Ureter (tissue), 1 donor: ENCODE measurements around the gene SIGLEC6. TPM values are rescaled to one million over a fixed set of nuclear protein-coding genes. Genes with fewer than 3 reads are reported as not detected.
"Not testable (repeated sequence)": the region's sequence is repeated elsewhere in the genome, so short reads cannot be mapped to it uniquely, and the experiment has no call there.

Source experiments
- DNase-seq: peaks from one replicate; pipeline ENCODE4 v3.0.0-alpha.2; 2020; ENCODE audit warnings: low spot score
- total RNA-seq: library from RNA; stranded (reverse); gene quantifications from one replicate; pipeline ENCODE4 v1.2.4, GENCODE V29; 2023
- donor health status: DM: yes; HTN: yes; CAD: no.

SIGLEC6 gene
- total RNA-seq, 1 donor from 2014 or later = 2.2 TPM

DNA sequence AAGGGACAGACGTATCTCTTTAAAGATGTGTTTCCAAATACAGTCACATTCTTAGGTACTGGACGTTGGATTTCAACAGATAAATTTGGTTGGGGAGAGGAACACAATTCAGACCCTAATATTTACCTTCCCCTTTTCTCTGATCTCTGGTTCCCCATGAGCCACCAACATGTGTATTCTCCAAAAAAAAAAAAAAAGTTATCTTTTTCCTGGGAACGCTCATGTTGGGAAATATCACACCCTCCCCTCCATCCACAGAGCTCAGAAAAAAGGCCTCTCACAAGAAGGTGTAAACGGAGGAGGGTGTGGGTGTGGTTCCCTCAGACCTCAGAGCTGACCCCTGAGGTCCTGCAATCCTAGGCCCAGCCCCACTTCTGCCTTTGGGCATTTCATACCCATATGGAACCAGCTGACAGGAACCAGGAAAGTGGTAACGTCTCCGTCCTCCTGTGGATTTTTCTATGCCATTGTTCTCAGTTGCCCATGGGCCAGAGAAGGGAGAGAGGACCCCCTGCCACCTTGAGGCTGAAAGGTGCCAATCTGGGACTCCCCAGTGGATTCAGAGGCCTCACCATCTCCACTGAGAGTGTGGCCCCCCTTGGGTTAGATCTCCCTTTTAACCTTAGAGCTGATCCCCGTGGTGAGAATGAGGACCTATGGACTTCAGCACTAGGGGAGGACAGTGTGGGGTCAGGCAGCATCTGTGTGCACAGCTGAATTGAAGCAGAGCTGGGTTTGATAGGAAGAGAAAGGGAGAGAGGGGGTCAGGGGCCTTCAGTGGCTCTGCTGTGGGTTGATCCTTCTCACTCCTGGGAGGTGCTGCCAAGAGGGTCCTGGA lies 21.4 kb downstream of the SIGLEC6 start:
- DNase-seq = no peak

DNA sequence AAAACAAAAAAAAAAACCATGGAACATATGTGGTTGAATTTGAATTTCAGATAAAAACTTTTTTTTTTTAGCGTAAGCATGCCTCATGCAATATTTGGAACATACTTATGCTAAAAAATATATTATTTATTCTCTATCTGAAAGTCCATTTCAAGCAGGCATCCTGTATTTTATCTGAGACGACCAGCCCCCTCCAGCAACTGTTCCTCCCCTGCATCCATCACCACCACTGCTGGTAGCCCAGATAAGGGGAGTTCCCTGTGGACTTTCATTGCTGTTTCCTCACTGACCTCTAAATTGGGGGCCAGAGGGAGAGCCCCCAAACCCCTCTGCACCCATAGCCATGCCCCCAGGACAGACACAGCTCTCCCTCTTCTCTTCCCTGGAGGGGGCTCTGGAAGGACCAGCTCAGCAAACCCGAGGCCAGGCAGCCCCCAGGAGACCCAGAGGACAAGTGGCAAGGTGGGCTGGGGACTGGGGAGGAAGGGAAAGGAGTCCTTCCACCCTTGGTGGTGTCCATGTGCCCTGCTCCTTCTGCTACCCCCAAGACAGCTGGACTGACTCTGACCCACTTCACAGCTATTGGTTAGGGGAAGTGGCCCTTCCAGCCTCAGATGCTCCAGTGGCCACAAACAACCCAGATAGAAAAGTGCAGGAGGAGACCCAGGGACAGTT lies 23.3 kb downstream of the SIGLEC6 start:
- no peak for DNase-seq

DNA sequence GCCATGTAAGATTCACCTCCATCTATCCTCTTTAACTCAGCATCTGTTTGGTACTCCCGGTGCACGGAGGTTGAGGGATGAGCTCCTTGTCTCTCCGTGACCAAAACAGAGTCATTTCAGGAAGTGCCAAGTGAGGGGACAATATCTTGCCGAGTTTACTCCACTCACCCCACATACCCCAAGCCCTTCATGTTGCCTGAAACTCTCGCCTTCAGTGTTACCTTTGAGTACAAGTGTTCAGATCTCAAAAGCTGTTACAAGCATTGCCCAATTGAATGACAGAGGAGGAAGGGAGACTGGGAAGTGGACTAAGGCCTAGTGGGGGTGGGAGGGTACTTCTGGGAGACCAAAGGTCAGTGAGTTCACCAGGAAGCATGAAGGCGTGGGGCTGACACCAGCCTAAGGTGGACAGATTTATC lies 23.8 kb downstream of the SIGLEC6 start:
- DNase-seq = no peak

DNA sequence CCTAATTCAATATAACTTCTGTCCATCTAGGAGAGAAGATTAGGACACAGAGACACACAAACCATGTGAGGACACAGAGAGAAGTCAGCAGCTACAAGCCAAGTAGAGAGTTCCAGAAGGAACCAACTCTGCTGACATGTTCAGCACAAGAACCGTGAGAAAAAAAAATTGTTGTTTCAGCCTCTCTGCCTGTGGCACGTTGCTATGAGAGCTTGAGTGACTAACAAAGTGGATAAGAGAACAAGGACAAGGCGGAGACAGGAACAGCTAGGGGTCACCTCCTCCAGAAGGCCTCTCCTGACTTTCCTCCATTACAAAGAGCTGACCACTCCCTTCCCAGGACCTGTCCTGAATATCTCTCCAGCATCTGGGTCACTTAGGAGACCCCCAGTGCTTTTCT lies 24.3 kb downstream of the SIGLEC6 start:
- no peak for DNase-seq

DNA sequence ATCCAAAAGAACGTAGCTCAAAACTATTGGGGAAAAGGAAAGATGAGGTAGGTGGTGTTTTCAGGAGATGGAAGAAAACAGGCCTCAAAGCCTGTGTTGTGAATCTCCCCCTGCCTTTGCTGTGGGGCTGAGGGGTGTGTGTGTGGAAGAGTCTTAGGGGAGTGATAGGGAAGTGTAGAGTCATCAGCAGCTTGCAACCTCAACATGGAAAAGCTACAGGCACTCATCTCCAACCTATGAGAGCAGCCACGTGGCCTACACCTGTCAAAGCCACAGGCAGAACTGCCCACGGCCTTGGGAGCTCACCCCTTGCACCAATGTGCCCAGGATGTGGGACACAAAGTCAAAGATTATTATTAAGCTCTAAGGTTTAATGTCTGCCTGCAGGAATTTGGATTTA lies 25.6 kb downstream of the SIGLEC6 start:
- no peak for DNase-seq

DNA sequence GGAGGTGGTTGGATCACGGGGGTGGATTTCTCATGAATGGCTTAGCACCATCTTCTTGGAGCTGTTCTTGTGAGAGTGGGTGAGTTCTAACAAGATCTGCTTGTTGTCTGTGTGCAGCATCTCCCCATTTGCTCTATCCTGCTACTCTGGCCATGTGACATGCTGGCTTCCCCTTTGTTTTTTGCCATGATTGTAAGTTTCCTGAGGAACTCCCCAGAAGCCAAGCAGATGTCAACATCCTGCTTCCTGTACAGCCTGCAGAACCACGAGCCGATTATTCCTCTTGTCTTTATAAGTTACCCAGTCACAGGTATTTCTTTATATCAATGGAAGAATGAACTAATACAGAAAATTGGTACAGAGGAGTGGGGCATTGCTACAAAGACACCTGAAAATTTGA lies 27.6 kb downstream of the SIGLEC6 start:
- DNase-seq = no peak

DNA sequence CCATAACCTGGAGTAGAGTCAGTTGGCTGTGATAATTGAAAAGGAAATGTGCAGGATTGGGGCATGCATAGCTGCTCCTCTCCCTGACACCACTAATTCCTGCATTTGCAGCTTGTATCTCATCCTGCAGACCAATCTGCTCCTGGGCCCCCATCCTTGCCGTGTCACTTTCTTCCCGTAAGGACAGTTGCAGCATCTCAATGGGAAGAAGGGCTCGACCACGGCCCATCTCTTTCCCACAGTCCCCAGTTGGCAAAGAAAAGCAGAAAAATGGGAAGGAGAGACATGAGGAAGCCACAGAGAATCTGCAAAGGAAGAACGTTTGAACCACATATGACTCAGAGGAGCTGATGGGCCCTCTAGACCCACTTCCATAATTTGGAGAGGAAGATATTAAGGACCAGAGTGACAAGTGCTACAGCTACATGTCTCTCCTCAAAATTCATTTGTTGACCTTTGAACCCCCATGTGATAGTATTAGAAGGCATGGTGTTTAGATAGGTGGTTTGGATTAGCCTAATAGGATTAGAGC lies 28.1 kb downstream of the SIGLEC6 start:
- no peak for DNase-seq

DNA sequence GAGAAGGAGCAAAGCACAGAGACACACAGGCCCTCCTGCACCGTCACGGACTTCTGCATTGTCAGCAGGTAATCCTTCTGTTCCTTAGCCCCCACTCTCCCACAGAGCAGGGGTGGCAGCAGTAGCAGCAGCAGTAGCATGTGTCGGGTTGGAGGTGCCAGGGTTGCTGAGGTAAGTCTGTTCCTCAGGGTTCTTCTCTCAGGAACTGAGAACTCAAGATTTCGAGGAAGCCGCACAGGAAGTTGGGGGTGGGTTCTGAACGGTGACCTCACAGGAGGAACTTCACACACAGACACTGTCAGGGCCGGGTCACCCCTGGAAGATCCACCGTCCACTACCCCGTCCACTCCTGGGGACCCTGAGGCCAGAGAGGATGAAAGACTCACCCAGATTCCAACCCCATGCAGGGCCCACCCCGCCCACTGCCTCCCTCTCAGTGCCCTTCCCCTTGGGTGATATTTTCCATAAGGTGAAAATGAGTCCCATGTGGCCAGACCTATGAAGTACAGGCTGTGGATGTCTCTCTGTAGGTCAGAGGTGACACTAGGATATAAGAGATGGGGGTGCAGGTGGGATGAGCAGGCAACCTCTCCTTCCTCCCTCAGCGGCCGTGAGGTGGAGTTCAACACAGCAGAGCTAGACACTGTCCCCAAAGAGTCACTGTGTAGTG lies 29.7 kb downstream of the SIGLEC6 start, which contains the start of gene SIGLEC12:
Gene SIGLEC12, minus strand, starts transcription at position 207 of the 670 bp plus-strand sequence. Its CDS starts 67 bp downstream, at position 140.
- DNase-seq = no peak

DNA sequence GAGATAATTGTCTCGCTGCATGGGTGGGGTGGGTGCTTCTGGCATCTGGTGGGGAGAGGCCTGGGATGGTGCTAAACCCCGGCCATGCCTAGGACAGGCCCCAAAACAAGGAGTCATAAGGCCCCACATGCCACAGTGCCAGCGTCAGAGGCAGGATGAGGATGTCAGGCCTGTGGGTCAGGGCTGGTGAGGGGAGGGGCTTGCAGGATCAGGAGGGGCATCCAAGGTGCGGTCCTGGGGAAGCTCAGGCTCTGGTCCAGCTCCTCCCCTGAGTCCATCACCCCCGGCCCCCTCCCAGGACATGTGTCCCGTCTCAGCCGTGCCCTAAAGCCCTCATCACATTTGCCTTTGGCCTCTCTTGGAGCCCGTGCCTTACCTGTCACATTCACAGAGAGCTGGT lies 30.5 kb downstream of the SIGLEC6 start:
- not testable (repeated sequence) for DNase-seq

DNA sequence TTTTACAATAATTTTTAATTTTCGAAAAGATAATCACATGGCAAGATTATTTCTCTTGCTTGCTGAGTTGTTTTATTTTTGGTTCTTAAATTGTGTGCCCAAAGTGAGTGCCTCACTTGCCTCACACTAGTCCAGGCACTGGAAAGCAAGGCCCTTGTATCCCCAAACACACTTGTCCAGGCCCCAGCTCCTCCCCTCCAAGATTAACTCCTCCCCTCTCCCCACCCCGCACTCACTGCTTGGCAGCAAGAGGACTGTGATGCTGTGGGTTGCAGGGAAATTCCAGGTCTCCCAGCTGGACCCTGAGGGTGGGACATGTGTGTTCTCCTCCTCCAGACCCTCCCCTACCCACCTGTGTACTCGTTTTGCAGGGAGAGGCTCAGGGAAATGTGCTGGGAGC lies 33.8 kb downstream of the SIGLEC6 start:
- peak; percentile 12 for DNase-seq

DNA sequence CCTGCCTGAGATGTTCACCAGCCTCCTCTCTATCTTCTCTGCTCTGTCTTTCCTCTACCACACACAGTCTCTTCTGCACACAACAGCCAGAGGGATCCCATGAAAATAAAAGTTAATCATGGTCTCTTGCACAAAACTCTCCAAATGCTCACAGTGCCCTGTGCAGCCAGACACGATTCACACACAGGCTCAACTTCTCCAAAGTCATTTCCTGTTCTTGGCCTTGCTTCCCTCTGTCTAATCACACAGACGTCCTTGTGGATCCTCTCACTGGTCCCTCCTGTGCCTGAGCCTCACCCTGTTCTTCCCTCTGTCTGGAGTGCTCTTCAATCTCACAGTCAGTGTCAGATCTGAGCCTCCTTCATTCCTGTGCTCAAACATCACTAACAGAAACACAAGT lies 37.7 kb downstream of the SIGLEC6 start:
- no peak for DNase-seq

DNA sequence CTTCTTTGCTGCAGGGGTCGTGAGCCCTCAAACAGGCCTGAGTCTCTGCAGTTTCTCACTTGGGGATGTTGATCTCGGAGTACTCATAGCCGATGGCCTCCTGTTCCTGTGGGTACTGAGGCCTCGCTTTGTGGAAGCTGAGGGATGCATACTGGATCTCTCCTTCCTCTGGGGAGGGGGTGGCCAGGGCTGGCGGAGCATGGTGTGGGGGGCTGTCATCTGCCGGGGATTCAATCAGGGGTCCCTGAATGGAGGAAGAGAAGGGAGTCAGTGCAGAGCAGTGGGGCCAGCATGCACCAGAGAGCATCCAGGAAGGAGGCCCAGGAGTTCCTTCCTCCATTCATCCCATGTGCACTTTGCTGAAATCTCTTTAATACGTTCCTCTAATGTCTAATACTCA lies 39.9 kb downstream of the SIGLEC6 start:
- DNase-seq = no peak

DNA sequence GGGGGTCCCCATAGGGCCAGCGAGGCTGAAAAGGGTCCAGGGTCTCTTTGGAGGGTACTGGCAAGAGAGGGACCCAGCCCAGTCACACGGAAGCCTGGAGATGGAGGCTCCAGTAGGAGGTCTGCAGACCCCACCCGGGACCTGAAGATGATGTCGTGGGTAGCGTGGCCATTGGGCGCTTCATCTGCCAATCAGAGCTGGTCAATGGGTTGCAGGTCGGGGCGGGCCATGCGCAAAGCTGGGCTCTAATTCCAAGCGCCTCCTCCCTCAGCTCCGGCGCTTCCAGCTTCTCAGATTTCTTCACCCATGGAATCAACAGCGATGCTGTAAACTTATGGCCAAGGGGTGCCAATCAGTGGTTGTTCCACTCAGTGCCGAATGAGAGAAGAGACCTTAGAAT lies 40.8 kb downstream of the SIGLEC6 start:
- DNase-seq = no peak

DNA sequence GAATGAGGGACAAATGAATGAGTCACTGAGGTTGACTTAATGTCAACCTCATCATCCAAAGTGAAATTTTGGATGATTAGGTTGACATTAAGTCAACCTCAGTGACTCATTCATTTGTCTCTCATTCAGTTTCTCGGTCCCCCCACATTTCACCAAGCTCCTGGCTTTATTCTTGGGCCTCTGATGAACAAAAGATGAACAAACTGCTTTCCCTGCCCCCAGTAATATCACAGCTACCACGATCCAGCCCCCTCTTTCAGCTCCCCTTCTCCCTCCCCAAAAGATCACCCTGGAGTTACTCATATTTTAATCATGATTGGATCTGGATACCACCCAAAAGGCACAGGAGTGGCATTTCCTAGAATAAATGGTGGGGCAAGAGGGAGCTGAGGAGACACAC lies 42.4 kb downstream of the SIGLEC6 start:
- no peak for DNase-seq

DNA sequence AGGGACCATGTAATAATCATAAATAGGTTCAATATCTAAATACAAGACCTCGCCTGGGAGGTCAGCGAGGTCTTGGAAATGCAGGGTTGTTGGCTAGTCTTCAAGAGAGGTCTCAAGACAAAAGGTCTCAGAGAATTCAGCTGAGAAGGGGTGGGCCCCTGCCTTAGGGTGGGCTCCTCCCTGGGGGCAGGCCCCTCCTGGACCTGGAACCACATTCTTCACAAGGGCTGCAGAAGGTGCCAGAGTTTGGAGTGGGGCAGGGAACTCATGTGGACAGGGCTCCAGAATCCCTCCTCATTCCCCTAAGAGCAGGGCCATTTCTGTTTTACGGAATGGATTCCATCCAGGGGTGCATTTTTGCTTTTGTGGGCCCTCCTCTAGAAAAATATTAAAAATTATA lies 43.0 kb downstream of the SIGLEC6 start:
- DNase-seq = no peak

DNA sequence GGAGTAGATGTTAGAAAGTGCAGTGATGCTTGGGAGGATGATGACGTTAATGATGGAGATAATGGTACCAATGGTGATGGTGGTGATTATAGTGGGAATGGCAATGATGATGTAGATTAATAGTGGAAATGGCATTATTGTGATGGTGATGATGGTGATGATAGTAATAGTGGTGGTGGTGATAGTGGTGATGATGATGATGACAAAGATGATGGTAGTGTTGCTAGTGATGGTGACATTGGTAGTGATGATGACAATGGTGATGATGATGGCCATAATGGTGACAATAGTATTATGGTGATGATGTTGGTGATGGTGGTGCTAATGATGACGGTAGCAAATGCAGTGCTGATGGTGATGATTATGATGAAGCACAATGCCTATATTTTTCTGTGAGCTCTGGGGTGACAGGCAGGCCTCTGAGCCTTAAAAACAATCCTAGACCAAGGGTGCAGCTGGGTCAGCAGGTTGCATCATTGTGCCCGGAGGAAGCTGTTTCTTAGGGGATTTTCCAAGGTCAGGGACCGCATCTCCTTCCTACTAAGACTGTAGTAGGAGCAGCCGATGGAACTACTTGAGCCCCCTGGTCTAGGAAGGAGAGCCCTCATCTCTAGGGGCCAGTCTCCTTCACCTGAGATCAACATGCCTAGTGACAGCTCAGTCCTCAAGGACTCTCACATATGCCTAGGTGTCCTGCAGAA lies 45.4 kb downstream of the SIGLEC6 start:
- DNase-seq = no peak

DNA sequence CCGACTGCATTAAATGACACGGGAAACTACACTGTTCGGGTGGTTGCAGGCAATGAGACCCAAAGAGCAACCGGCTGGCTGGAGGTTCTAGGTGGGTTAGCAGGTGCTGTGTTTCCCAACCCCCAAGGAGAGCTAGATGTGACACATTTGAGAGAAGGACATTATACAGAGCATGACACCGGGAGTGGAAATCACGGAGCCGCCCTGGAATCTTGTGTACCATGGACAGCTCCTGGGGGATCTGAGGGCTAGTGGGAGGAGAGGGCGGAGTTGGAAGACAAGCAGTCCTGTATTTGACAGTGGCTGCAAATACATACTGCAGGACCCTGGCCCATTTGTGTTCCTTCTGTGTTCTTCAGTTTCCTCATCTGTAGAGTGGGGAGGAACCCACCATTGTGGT lies 50.9 kb downstream of the SIGLEC6 start:
- DNase-seq = no peak

DNA sequence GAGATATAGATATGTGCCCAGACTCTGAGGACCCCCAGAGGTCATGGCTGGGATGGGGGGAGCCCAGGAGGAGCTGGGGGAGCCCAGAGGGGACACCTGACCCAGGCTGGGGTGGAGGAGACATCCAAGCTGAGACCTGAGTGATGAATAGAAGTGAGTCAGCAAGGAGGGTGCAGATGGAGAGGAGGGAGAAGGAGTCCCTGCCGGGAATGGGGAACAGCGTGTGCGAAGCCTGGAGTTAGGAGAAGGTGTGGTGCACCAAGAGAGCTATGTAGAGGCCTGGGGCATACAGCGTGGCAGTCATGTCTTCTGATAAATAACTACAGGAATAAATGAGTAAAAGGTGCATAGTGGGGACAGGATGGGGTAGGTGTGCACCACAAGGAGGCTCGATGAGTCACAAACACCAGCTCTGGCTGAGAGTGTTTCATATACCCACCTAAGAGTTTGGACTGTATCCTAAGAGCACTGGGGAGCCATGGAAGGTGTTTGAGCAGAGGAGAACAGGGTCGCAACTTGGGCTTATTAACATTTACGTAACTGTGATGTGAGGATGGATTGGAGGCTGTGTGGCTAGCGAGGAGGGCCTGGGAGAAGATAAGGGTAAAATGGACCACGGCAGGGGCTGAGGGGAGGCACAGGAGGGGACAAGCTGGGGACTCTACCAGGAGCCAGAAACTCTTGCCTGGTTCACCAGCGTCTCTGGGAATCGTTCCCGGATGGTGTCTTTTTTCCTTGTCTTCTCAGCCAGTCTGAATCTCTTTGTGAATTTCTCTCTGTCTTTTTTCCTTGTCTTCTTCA lies 51.7 kb downstream of the SIGLEC6 start:
- no peak for DNase-seq

DNA sequence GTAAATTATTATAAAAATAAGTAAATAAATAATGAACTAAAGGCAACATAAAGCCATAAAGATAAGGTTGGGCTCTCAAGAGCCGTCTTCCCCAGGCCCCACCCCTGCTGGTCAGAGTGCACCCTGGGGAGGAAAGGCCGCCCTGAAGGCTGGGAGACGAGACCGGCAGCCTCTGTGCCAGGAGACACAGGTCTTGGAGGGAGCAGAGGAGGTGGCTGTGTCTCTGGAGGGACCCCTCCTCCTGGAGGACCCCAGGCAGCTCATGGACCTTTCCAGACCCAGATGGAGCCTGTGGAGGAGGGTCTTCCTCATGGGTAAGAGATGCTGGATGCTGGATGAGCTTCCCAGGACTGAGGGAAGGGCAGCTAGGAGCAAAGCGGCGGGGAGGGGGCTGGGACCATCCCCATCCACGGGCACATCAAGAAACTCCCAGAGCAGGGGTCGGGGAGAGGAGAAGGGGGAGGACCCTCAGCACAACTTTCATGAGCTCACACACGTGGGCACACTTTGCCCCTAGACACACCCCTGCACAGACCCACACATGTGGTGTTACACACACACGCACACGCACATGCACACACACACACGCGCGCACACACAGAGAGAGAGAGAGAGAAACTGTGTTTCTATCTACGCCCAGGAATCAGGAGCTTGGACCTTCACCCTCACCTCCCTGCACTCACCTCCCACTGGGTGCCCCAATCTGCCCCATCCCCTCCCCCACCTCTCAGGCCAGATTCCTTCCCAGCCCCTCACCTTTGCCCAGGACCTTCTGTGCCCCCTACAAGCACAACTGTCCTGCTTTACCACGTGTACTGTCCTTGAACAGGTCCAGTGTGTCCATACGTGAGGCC lies 52.9 kb downstream of the SIGLEC6 start, which contains the start of gene CEACAM18:
Gene CEACAM18, plus strand, starts transcription at position 159 of the 854 bp plus-strand sequence.
- no peak for DNase-seq

DNA sequence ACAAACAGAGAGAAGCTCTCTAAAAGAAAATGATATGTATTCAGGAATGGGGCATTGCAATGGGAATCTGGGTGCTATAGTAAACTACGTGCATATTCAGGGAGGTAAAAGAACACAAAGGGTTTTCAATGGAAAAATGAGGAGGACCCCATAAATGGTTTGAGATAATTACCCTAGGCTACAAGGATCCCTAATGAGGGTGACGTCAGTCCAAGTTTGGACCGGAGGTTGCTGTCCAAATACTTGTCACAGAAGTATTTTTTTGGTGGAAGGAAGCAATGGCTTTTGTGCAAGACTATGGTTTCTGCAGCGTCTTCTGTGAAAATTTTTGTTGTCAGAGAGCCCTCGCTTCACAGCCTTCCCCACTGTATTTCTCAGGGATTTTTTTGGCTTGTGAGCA lies 54.1 kb downstream of the SIGLEC6 start:
- no peak for DNase-seq
